Measurements from ENCODE around the gene MOCS2. TPM values are rescaled to one million over a fixed set of nuclear protein-coding genes. Genes with fewer than 3 reads are reported as not detected.

The MOCS2 gene
- total and polyA plus RNA-seq, 10 of the 15 experiments (the other 5 are each of a cell fraction or from before 2014, with no cell fraction given): 11.0 to 27.4 (median 22.5) TPM

GRCh38 chr5:53105611-53106300, 3.8 kb downstream of the MOCS2 start:
- SMC1A ChIA-PET (ENCODE audit: uncharacterized antibody, unreplicated experiment): interaction anchor here (0.7 to 3.5 kb wide), 4 partner anchors 9 to 1187 kb away, joined by 3 to 12 read pairs (median 7); no protein-coding TSS in a partner anchor
- TF ChIP-seq NKRF (conservative IDR thresholded peaks at IDR 0.05): no peak
- TF ChIP-seq JUNB (IDR thresholded peaks at IDR 0.05): no peak
- no peak for TF ChIP-seq RFX5 (IDR thresholded peaks at IDR 0.05; ENCODE audit: low read depth, low read length)
- no peak for TF ChIP-seq MTA2 (IDR thresholded peaks at IDR 0.05; ENCODE audit: low read depth)
- no peak for TF ChIP-seq ZBTB4 (CRISPR knock-in tag; IDR thresholded peaks at IDR 0.05)
- no peak for TF ChIP-seq CBX3 (IDR thresholded peaks at IDR 0.05; ENCODE audit: borderline replicate concordance, low read depth)
- no peak for TF ChIP-seq STAT1 (conservative IDR thresholded peaks at IDR 0.05)
- TF ChIP-seq SUPT20H (IDR thresholded peaks at IDR 0.05; ENCODE audit: borderline replicate concordance, control insufficient read depth, low read depth, low read length): no peak
- no peak for TF ChIP-seq NFXL1 (IDR thresholded peaks at IDR 0.05; ENCODE audit: borderline replicate concordance)
- TF ChIP-seq BHLHE40 (IDR thresholded peaks at IDR 0.05; ENCODE audit: borderline replicate concordance in 1 of 2, low read depth in 2 of 2, low read length in 1 of 2): no peak
- no peak for TF ChIP-seq MYB (IDR thresholded peaks at IDR 0.05; ENCODE audit: borderline replicate concordance, low read depth, low read length)
- TF ChIP-seq FOS (IDR thresholded peaks at IDR 0.05; ENCODE audit: borderline replicate concordance, extremely low read depth, insufficient read length): no peak
- TF ChIP-seq MEF2B (IDR thresholded peaks at IDR 0.05; ENCODE audit: partially characterized antibody, poor library complexity, severe bottlenecking): no peak
- TF ChIP-seq, protein P1, sequence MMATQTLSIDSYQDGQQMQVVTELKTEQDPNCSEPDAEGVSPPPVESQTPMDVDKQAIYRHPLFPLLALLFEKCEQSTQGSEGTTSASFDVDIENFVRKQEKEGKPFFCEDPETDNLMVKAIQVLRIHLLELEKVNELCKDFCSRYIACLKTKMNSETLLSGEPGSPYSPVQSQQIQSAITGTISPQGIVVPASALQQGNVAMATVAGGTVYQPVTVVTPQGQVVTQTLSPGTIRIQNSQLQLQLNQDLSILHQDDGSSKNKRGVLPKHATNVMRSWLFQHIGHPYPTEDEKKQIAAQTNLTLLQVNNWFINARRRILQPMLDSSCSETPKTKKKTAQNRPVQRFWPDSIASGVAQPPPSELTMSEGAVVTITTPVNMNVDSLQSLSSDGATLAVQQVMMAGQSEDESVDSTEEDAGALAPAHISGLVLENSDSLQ (IDR thresholded peaks at IDR 0.05): no peak
- POLR2A ChIA-PET: no interaction called here
- ATAC-seq (no peak), DNase-seq (ENCODE audit: low read depth, low spot score) (no peak), FAIRE-seq (no peak)
- CTCF ChIA-PET: interaction anchor here (1.0 to 4.4 kb wide), 4 partner anchors 9 to 157 kb away, joined by 3 to 38 read pairs (median 8); no protein-coding TSS in a partner anchor
- BruUV-seq (replicated peaks): no TSS peak
- no peaks in the 10 kb centered on the region for H4K20me1 ChIP-seq (ENCODE audit: control insufficient read depth, insufficient read depth)
- no peak overlapping the region for H3K4me2 ChIP-seq (ENCODE audit: control insufficient read depth, insufficient read depth)
- no peak overlapping the region for H3K9ac ChIP-seq (ENCODE audit: control insufficient read depth, insufficient read depth, low read length)
- peaks cover 2% of the 10 kb centered on the region for H3K79me2 ChIP-seq (ENCODE audit: control insufficient read depth, insufficient read depth, low read length)
- H2AFZ ChIP-seq (ENCODE audit: control insufficient read depth, low read depth, low read length): no peak overlapping the region
- WGBS (ENCODE audit: insufficient coverage, insufficient replicate concordance, low lambda C conversion rate, missing lambda C conversion rate): 99% methylated on average over 5 of the region's 5 CpGs
- H3K36me3 ChIP-seq (ENCODE audit: control insufficient read depth in 2 of 2, insufficient read depth in 2 of 2, low read length in 1 of 2): no peaks in the 10 kb centered on the region; a peak in 1 of 4 replicates
- in situ Hi-C loops (cut with MboI): no loop called here
- intact Hi-C loops (cut with micrococcal nuclease; ENCODE audit: unreplicated experiment): no loop called here
- RAD21 ChIA-PET (ENCODE audit: unreplicated experiment): interaction anchor here (2.1 kb wide), 1 partner anchor 157 kb away, joined by 7 read pairs; no protein-coding TSS in a partner anchor
- no peaks in the 10 kb centered on the region for H3K27me3 ChIP-seq (replicated peaks in 1 of 2; ENCODE audit: control insufficient read depth in 2 of 2, insufficient read depth in 2 of 2, low read length in 1 of 2)
- no peak overlapping the region for H3K4me3 ChIP-seq
- no peak overlapping the region for H3K27ac ChIP-seq (ENCODE audit: control insufficient read depth, insufficient read depth)
- H3K9me3 ChIP-seq (replicated peaks; ENCODE audit: control insufficient read depth, insufficient read depth, low read length): no peaks in the 10 kb centered on the region
- peaks cover 5% of the 10 kb centered on the region; the same call in 1 of the 2 replicates for H3K4me1 ChIP-seq (ENCODE audit: control insufficient read depth, insufficient read depth, low read length)
